Endothelial cell of hepatic sinusoid (primary cell): Measurements from ENCODE around the gene PDYN.

ENCODE experiments used
- in situ Hi-C: cut with HindIII; loops from 2 replicates; pipeline ENCODE4 v1.10.0; 2017; ENCODE audit warnings: low sequenced_read_pairs

The PDYN gene

DNA sequence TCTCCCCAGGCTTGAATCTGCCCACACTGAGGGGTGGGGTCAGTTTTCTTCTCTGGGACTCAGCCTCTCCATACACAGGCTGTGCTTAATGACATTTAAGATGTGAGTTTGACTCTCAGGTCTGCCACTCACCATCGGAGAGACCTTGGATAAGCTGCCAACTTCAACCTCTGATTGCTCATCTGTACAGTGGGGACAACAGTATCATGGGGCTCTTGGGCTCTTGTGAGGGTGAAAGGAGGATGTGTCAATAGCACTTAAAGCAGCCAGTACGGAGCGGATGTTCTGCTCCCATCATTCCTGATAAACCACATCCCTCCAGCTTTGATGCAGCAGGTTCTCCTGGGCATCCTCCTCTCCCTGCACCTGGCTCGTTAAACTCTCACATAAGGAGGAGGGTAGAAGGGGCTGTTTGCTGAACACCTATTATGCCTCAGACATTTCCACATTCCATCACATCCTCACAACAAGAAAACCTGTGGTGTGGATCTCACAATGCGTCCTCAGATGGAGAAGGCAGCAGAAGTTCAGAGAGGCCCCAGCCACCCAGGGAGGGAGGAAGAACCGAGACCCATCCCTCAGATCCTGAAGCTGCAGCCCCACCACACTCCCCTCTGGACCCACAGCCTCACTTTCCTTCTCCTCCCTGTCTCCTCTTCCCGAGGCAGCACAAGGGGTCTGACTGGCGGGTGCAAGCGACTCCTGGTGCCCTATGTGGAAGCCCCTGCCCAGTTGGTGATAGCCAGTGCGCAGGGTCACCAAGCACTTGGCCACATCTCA, 1.9 kb upstream of the PDYN start:
- in situ Hi-C loops: no loop called here

DNA sequence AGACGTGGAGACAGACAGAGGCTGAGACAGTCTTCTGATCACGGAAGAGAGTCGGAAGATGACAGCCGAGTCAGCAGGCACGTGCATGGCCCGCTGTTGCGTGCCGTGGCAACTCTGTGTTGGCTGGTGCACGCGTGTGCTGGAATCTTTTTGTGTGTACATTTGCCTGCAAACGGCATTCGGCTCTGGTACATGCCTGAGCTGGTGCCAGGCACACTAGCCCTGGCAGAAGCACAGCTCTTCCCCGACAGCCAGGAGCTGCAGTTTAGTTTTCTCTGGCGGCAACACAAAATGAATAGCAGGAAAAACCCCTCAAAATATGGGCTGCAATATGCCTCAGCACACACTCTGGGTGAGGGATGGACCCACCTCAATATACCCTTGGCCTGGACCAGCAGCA, 769 bp upstream of the PDYN start:
- in situ Hi-C loops: no loop called here

DNA sequence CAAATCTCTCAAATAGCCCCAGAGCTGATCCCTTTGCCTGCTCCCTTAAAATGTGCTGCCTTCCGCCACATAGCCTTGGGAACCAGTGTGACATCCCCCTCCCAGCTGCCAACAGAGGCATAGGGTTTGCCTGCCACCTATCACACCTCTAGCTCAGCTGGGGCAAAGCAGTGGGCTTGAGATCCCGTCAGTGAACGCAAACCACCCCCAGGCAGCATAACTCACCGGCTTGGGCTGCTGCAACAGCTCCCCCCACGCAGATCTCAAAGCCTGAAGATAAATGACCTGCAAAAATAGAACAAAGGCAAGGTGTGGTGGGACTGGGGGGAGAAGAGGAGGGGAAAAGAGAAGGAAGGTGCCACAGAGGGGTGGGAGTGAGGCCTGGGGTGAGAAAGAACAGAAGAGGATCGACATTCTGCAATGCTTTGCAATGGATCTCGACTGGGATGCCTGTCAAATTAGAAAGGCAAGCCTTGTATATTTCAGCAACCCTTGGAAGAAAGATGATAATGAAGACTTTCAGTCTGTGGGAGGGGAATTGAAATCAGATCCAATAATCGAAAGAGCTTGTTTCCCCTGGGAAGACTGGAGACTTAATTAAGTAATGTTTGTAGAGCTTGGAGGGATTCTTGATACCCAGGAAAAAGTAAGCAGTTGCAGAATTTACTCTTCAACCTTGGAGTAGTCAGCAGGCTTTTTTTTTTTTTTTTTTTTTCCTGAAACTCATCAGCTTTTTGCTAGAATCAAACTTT, 1.3 kb downstream of the PDYN start:
- in situ Hi-C loops: no loop called here

DNA sequence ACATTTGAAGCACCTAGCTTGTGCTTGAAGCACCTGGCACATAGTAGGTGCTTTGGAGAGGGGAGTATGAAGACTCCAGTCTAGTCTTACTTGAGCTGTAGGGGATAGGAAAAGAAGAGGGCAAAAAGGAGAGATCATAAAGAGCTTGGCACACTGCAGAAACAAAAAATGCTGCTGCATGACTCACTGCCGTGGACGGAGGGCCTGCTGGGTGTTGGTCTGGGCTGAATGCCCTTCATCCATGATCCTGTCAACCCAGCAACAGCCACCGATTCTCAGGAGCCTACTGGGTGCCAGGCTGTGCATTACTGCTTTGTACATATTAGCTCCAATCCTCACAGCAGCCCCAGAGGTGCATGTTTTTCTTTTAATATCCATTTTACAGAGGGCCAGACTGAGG, 6.0 kb downstream of the PDYN start:
- in situ Hi-C loops: no loop called here

DNA sequence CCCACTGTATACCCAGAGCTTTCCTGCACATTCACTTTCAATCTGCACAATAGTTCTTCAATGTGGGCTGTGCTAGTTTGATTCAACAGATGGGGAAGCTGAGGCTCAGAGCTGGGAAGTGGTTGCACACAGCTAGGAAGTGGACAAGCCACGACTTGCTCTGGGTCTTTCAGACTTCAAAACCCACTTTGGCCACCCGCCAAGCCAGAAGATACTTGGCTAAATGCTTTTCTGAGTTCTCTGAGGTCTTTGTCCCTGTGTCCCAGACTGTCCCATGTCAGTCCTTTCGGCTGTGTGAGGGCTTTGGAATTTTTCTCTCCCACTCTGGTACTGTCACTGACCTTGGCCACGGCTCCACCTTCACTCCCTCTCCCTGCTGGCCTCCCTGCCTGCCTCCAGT, 10.6 kb downstream of the PDYN start:
- in situ Hi-C loops: no loop called here

DNA sequence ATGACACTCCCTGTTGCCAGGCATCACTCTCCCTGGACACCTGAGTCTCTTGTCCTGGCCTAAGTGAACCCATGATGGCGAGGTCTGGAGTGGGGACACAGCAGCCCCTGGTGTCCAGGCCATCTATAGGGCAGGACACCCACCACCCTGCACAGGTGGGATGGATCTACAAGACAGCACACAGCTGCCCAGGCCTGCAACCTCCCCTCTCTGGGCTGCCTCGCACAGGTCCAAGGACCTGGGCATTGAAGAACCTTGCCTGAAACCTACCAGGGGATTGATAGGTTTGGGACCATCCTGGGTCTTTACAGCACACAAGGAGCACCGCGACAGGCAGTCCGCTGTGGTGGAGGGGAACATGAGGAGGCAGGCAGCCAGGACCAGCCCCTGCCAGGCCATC, 11.2 kb downstream of the PDYN start:
- in situ Hi-C loops: no loop called here

DNA sequence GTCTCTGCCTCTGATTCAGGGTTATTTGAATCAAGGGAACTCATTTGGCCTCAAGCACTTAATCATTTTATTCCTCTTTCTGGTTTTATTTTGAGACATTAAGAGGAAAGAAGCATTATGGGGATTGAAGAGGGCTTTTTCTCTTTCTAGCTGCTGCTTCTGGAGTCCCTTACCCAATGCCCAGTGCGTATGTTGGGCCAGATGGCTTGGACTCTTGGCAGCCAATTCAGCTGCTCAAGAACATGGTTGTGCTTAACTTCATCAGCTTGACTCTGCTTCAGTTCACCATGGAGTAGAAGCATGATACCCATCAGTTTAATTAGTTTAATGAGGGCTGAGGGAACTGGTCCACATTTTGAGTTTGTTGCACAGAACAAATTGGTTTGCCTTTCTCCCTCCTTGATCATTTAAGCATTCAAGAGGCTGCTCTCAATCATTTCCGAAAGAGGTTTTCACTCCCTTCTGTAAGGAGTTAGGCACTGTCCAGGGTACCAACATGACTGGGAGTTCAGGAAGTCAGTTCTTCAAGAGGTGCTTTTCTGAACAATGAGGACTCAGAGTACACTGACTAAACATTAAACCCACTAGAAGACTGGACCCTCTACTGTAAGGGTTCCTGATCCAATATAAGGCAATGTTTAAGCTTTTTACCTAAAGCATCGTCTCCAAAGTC, 14.6 kb downstream of the PDYN start:
- in situ Hi-C loops: loop anchor here (5.0 to 10.0 kb wide), 4 partner anchors 63 to 356 kb away; no protein-coding TSS in a partner anchor

DNA sequence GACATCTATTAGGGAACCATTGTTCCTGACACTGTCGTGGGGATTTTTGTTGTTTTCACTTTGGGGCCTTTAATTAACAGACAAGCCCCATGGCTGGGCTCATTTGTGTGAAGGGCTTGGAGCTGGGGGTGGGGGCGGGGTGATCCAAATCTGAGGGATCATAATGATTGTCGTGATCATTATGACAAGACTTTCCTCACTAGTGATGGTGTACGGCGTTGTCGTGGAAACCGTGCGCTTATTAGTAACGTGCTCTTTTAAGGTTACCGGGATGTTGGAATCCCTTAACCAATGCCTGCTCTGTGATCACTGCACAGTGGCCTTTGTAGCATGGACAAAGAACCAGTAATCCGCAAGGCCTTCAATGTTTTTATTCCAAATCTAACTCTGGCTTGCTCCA, 18.6 kb downstream of the PDYN start:
- in situ Hi-C loops: loop anchor here (5.0 to 10.0 kb wide), 4 partner anchors 67 to 360 kb away; no protein-coding TSS in a partner anchor

DNA sequence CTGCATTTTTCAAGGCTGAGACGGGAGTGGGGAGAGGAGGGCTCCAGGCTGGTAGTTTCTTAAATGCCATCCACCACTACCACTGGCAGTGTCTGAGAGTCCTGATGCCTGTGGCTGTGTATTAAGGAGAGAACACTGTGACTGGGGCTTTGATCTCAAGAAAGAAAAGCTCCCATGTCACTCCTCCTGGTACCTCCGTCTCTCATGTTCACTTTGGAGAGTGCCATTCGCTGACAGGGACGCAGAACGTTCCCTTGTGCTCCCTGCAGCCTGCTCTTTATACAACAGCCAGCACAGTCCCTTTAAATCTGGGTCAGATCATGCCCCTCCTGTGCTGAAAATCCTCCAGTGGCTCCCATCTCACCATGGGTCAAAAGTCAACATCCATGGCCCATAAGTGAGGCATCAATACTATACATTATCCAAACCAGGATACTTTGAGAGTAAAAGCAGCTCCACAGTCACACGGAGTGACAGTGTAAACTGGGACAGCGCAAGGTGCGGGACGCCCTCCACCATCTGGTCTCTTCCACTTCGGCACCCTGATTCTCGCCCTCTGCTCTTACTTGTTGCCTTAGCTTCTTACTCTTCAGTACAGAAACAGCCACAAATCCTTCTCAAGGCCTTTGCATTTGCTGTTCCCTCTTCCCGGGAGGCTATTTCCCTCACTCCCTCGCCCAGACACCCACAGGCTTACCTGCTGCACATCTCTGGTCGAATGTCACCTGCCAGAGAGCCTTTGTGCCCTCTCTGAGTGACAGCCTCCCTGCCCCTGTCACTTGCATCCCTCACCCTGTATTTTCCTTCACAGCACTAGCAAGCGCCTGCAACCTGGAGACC, 20.0 kb downstream of the PDYN start:
- in situ Hi-C loops: loop anchor here (10.0 kb wide), 2 partner anchors 171 to 361 kb away; no protein-coding TSS in a partner anchor

DNA sequence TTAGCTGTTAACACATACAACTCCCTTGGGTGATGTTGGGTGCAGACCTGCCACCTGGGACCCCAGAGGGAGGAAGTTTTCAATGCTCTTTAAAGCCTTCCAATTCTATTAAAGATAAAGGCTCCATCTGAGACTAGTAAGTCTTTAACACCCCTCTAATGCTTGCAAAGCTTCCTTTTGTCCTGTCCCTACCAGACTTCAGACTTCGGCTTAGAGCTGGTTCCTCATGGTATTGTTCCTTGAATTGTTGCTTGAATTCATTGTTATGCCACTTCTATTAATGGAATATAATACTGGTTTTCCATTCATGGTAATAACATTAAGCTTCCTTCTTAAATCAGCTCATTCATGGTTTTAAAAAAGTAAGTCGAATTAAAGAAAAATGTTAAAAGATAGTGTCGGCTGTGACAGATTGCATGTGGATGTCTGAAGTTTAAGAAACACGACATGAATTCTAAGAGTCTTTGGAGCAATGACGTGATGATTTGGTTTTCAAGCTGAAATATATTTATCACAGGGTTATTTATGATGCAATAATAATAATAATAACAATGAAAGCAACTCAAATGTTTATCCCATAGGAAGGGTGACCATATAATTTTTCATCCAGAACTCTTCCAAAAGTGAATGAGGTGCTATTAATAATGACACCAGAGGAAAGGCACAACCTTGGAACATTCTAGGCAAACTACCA, 21.8 kb downstream of the PDYN start:
- in situ Hi-C loops: loop anchor here (10.0 kb wide), 2 partner anchors 173 to 363 kb away; no protein-coding TSS in a partner anchor

DNA sequence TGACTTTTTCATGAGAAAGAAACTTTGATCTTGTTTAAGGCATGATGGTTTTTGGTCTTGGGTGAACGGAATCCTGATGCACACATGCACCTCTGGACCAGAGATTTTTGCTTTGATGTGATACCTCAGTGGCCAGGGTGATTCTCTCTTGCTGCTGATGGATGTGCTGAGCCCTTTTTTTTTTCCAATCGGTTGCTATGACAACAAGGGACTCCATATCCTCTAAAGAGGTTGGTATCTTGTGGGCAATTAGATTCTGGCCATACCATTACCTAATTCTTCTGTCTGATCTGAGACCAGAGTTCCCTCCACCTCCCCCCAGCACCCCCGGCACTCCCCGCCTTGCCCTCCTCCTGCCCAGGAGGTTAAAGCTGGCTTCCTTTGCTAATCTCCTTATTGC, 24.9 kb downstream of the PDYN start:
- in situ Hi-C loops: no loop called here

DNA sequence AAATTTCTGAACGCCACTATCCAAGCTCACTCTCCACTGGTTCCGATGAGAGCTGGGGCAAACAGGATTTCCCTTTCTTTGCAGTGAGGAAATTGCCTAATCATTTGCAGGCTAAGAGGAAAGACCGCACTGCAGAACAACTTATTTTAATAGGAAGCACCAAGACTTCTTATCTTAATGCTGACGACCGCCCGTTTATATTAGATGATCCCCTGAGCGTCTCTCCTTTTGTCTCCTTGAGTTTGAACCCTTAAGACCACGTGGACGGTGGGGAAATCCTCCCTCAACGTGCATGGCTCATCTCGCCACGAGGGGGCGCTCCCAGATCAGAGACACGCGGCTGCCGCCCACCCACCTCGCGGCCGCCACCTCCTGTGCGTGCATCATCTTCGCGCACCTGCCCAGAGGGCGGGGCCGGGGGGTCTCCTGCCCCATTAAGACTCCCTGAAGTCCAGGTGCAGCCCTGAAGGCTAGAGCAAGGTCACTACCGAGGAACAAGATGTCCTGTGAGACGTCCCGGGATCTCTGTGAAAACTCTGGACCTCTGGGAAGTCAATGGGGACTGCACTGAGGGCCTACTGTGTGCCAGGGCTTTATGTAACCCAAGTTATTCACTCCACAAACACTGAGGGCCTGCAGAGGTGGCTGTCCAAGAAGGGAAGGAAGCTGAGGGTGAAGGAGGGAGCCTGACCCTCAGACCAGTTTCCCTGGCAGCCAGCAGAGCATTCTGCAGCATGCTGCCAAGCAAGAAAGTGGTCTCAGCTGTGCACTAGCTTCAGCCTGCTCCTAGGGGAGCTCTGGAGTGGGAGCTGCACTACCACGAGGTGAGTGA, 28.1 kb downstream of the PDYN start:
- in situ Hi-C loops: no loop called here

DNA sequence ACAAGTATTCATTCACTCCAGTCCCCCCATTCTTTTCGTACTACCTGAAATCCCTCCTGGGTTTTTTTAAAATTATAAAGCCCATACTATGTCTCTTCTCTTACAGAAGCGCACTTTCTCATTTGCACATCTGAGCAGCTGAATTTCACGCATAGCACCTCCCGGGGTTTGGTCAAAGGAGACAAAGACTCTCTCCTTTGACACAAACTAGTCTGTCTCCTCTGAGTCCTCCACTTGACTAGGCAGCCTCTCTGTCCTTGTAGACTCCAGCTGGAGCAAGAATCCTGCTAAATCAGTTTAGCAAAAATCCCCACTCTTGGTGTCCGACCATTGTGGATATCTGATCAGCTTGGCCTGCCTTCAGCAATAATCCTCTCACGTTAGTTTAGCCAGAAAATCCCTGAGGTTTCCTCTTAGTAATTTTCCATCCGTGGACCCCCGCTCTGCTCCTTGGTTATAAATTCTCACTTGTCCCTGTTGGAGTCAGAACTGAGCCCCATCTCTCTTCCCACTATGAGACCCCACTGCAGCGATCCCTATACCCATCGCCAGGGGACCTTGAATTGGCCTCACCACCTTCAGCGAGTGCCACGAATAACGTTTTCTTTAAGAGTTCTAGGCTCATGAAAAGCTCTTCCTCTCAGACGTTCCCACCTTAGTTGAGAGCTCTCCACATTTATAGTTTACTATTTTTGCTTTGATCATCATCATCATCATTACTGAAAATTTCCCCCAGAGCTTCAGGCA, 29.0 kb downstream of the PDYN start:
- in situ Hi-C loops: no loop called here

DNA sequence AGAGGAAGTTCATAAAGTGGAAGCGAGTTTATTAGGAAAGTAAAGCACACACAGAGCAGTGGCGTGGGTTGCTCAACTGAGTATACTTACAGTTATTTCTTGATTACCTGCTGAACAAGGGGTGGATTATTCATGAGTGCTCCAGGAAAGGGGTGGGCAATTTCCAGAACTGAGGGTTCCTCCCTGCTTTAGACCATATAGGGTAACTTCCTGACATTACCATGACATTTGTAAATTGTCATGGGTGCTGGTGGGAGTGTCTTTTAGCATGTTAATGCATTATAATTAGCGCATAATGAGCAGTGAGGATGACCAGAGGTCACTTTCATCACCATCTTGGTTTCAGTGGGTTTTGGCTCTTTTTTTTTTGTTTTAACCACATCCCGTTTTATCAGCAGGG, 29.8 kb downstream of the PDYN start:
- in situ Hi-C loops: no loop called here

DNA sequence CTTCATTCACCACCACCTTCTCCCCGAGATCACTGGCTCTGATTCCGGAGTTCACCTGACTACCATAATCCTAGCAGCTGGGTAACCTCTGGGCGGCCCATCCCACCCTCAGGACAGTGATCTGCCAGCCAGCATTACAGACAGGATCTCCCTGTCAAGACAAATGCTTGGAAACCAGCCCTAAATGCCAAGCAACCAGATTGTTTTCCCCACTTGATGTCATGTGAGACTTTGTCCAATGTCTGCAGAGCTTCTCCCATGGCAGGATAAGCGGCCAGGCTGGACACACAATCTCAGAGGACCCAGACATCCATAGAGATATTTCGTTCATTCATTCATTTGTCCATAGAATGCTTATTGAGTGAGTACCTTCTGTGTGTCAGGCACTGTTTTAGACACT, 32.5 kb downstream of the PDYN start:
- in situ Hi-C loops: no loop called here

DNA sequence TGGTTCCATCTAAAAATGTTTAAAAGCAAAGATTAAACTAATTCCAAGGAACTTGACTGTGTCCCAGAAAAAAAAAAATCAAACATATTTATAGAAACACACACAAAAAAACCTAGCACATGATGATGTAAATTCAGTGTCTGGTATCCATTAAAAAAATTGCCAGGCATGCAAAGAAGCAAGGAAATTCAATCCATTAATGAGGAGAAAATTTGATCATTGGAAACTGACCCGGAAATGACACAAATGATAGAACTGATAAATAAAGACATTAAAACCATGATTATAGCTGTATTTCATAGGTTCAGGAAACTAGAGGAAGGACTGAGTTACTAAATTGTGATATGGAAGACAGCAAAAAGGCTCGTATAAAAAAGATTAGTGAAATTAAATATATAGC, 34.7 kb downstream of the PDYN start:
- in situ Hi-C loops: loop anchor here (10.0 kb wide), 1 partner anchor 206 kb away; no protein-coding TSS in a partner anchor

DNA sequence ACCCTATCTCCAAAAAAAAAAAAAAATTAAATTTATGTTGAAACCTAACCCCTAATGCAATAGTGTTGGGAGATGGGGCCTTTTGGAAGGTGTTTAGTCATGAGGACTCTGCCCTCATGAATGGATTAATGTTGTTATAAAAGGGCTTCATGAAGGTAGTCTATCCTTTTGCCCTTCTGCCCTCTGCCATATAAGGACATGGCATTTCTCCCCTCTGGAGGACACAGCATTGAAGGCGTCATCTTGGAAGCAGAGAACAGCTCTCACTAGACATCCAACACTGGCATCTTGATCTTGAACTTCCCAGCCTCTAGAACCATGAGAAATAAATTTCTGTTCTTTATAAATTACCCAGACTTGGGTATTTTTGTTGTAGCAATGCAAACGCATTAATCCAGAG, 35.4 kb downstream of the PDYN start:
- in situ Hi-C loops: loop anchor here (10.0 kb wide), 1 partner anchor 206 kb away; no protein-coding TSS in a partner anchor

DNA sequence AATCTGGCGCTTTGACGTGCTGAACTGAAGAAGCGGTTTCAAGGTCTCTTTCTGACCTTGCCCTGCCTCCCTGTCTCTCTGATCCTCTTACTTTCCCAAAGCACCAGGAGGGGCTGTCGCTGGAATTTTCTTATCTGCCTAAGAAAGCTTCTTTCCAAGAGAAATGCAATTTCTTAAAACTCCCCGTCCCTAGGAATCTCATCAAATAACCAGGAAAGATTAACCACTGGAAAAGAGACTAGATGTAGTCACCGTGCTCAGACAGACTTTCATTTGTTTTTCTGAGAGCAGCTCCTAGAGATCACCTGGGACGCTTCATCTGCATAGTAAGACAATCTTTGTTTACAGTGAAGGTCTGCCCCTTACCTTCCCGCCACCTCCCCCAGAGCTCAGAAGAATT, 38.6 kb downstream of the PDYN start:
- in situ Hi-C loops: loop anchor here (10.0 kb wide), 1 partner anchor 210 kb away; no protein-coding TSS in a partner anchor
